ENCODE measurements around the gene AURKA.

The AURKA gene

GRCh38 chr20:56360133-56360907 is 31.7 kb downstream of the AURKA start:
- Histone ChIP-seq H4K20me1 (ENCODE audit: insufficient read depth, low read length) (no peaks in the 10 kb centered on the region; the same call in 1 of the 2 replicates), H3K36me3 (ENCODE audit: insufficient read depth, low read length) (no peaks in the 10 kb centered on the region), H3K79me2 (ENCODE audit: insufficient read depth, low read length) (no peaks in the 10 kb centered on the region), H3K9ac (ENCODE audit: low read depth, low read length) (peak overlapping the region; percentile 78; the same call in 1 of the 2 replicates), H3K4me1 (ENCODE audit: insufficient read depth, low read length) (peaks cover 22% of the 10 kb centered on the region), H3K9me3 (ENCODE audit: insufficient read depth, low read length, severe bottlenecking) (no peaks in the 10 kb centered on the region), H3K27ac (ENCODE audit: low read length) (no peak overlapping the region), H3K4me2 (ENCODE audit: insufficient read depth, low read length) (peak overlapping the region; percentile 91; the same call in 1 of the 2 replicates), H2AFZ (ENCODE audit: low read depth, low read length) (peak overlapping the region; percentile 13; the same call in 1 of the 2 replicates), H3K4me3 (ENCODE audit: low read depth in 1 of 2, low read length in 2 of 2) (no peak overlapping the region), H3K27me3 (ENCODE audit: insufficient read depth, low read length, poor library complexity) (no peaks in the 10 kb centered on the region)
- TF ChIP-seq CTCF (IDR thresholded peaks at IDR 0.05; ENCODE audit: borderline replicate concordance, extremely low read depth, low read length, poor library complexity, severe bottlenecking), result no peak
- no peak for TF ChIP-seq EZH2 (IDR thresholded peaks at IDR 0.05; ENCODE audit: borderline replicate concordance, low read depth, low read length, severe bottlenecking)
- no peak for DNase-seq
- no peak for ATAC-seq (ENCODE audit: insufficient read depth, low read depth)

- H2AFZ ChIP-seq (ENCODE audit: low read depth, low read length), result peak overlapping the region; percentile 72
- TF ChIP-seq EZH2 (IDR thresholded peaks at IDR 0.05; ENCODE audit: borderline replicate concordance, low read depth, low read length, severe bottlenecking), result no peak
- TF ChIP-seq CTCF (IDR thresholded peaks at IDR 0.05; ENCODE audit: borderline replicate concordance, extremely low read depth, low read length, poor library complexity, severe bottlenecking), result no peak
- H3K4me3 ChIP-seq (ENCODE audit: low read depth in 1 of 2, low read length in 2 of 2), result peak overlapping the region; percentile 55 to 66; a peak in 3 of 4 replicates
- H3K4me2 ChIP-seq (ENCODE audit: insufficient read depth, low read length), result peak overlapping the region; percentile 91
- no peaks in the 10 kb centered on the region for H3K9me3 ChIP-seq (ENCODE audit: insufficient read depth, low read length, severe bottlenecking)
- peak overlapping the region; percentile 78 for H3K9ac ChIP-seq (ENCODE audit: low read depth, low read length)
- H3K36me3 ChIP-seq (ENCODE audit: insufficient read depth, low read length), result no peaks in the 10 kb centered on the region
- no peaks in the 10 kb centered on the region; the same call in 1 of the 2 replicates for H4K20me1 ChIP-seq (ENCODE audit: insufficient read depth, low read length)
- DNase-seq (no peak), ATAC-seq (ENCODE audit: insufficient read depth, low read depth) (no peak)
- H3K79me2 ChIP-seq (ENCODE audit: insufficient read depth, low read length), result no peaks in the 10 kb centered on the region
- no peak overlapping the region; the same call in 1 of the 2 replicates for H3K27ac ChIP-seq (ENCODE audit: low read length)
- no peaks in the 10 kb centered on the region for H3K27me3 ChIP-seq (ENCODE audit: insufficient read depth, low read length, poor library complexity)
- H3K4me1 ChIP-seq (ENCODE audit: insufficient read depth, low read length), result peaks cover 22% of the 10 kb centered on the region
Measured at GRCh38 chr20:56359212-56360132, 32.5 kb downstream of the AURKA start.

GRCh38 chr20:56358600-56359211 is 33.3 kb downstream of the AURKA start, which contains the start of gene FAM210B:
TSS of gene FAM210B (plus strand) at chr20:56358974. CDS start at chr20:56359006, 32 bp downstream.
- peak; percentile 99 for ATAC-seq (ENCODE audit: insufficient read depth, low read depth)
- H3K79me2 ChIP-seq (ENCODE audit: insufficient read depth, low read length), result no peaks in the 10 kb centered on the region
- H4K20me1 ChIP-seq (ENCODE audit: insufficient read depth, low read length), result no peaks in the 10 kb centered on the region; the same call in 1 of the 2 replicates
- no peak for TF ChIP-seq EZH2 (IDR thresholded peaks at IDR 0.05; ENCODE audit: borderline replicate concordance, low read depth, low read length, severe bottlenecking)
- TF ChIP-seq CTCF (IDR thresholded peaks at IDR 0.05; ENCODE audit: borderline replicate concordance, extremely low read depth, low read length, poor library complexity, severe bottlenecking), result no peak
- H3K27ac ChIP-seq (ENCODE audit: low read length), result no peak within 1 kb of the TSS; the same call in 1 of the 2 replicates
- H3K36me3 ChIP-seq (ENCODE audit: insufficient read depth, low read length), result no peaks in the 10 kb centered on the region
- H2AFZ ChIP-seq (ENCODE audit: low read depth, low read length), result peak within 1 kb of the TSS; percentile 72
- no peaks in the 10 kb centered on the region for H3K9me3 ChIP-seq (ENCODE audit: insufficient read depth, low read length, severe bottlenecking)
- peak within 1 kb of the TSS; percentile 55 to 66; a peak in 3 of 4 replicates for H3K4me3 ChIP-seq (ENCODE audit: low read depth in 1 of 2, low read length in 2 of 2)
- peak; percentile 91 for DNase-seq
- peak within 1 kb of the TSS; percentile 78 for H3K9ac ChIP-seq (ENCODE audit: low read depth, low read length)
- H3K27me3 ChIP-seq (ENCODE audit: insufficient read depth, low read length, poor library complexity), result no peaks in the 10 kb centered on the region
- peak within 1 kb of the TSS; percentile 91 for H3K4me2 ChIP-seq (ENCODE audit: insufficient read depth, low read length)
- peaks cover 22% of the 10 kb centered on the region for H3K4me1 ChIP-seq (ENCODE audit: insufficient read depth, low read length)

All from DND-41 (cell line).